ENCODE data around the gene APELA.
"Not testable (repeated sequence)": the region's sequence is repeated elsewhere in the genome, so short reads cannot be mapped to it uniquely, and the experiment has no call there.

The APELA gene

DNA sequence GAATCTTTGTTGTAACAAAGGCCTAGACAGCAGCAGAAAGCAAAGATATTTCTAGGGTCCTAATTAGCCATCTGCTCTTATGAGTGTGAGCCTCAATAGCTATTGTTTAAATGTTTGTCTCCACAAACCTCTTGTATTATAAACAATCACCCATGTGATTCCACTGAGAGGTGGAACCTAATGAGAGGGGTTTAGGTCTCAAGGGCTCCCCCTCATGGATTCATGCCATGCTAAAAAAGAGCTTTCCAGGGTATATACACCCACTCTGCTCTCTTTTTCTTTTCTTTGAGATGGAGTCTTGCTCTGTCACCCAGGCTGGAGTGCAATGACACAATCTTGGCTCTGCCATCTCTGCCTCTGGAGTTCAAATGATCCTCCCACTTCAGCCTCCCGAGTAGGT lies 58.4 kb downstream of the APELA start:
- TF ChIP-seq, protein P1, sequence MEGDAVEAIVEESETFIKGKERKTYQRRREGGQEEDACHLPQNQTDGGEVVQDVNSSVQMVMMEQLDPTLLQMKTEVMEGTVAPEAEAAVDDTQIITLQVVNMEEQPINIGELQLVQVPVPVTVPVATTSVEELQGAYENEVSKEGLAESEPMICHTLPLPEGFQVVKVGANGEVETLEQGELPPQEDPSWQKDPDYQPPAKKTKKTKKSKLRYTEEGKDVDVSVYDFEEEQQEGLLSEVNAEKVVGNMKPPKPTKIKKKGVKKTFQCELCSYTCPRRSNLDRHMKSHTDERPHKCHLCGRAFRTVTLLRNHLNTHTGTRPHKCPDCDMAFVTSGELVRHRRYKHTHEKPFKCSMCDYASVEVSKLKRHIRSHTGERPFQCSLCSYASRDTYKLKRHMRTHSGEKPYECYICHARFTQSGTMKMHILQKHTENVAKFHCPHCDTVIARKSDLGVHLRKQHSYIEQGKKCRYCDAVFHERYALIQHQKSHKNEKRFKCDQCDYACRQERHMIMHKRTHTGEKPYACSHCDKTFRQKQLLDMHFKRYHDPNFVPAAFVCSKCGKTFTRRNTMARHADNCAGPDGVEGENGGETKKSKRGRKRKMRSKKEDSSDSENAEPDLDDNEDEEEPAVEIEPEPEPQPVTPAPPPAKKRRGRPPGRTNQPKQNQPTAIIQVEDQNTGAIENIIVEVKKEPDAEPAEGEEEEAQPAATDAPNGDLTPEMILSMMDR (IDR thresholded peaks at IDR 0.05; ENCODE audit: insufficient read depth, low read length, poor library complexity, severe bottlenecking) = peak; percentile 54
- Histone ChIP-seq H3K36me3 (ENCODE audit: control insufficient read depth, insufficient read depth, low read length) (no peaks in the 10 kb centered on the region), H3K4me3 (replicated peaks; ENCODE audit: low read depth, low read length) (no peak overlapping the region), H3K27me3 (replicated peaks; ENCODE audit: control insufficient read depth, insufficient read depth, low read length) (no peaks in the 10 kb centered on the region)
- DNase-seq (ENCODE audit: extremely low read depth, insufficient read length) = peak; percentile 53

GRCh38 chr4:164935865-164936606 lies 59.1 kb downstream of the APELA start:
- H3K36me3 ChIP-seq (ENCODE audit: control insufficient read depth, insufficient read depth, low read length); H3K27me3 ChIP-seq (replicated peaks; ENCODE audit: control insufficient read depth, insufficient read depth, low read length): not testable (repeated sequence)
- peak; percentile 63 for DNase-seq (ENCODE audit: extremely low read depth, insufficient read length)
- H3K4me3 ChIP-seq (replicated peaks; ENCODE audit: low read depth, low read length) = peak overlapping the region; percentile 8

- no peak for DNase-seq (ENCODE audit: extremely low read depth, insufficient read length)
- H3K36me3 ChIP-seq (ENCODE audit: control insufficient read depth, insufficient read depth, low read length) = no peaks in the 10 kb centered on the region
- no peaks in the 10 kb centered on the region for H3K27me3 ChIP-seq (replicated peaks; ENCODE audit: control insufficient read depth, insufficient read depth, low read length)
- TF ChIP-seq, protein P1 (IDR thresholded peaks at IDR 0.05; ENCODE audit: insufficient read depth, low read length, poor library complexity, severe bottlenecking) = peak; percentile 63
- peak overlapping the region; percentile 33 for H3K4me3 ChIP-seq (replicated peaks; ENCODE audit: low read depth, low read length)
Measured at GRCh38 chr4:164937576-164938270, 60.7 kb downstream of the APELA start.

DNA sequence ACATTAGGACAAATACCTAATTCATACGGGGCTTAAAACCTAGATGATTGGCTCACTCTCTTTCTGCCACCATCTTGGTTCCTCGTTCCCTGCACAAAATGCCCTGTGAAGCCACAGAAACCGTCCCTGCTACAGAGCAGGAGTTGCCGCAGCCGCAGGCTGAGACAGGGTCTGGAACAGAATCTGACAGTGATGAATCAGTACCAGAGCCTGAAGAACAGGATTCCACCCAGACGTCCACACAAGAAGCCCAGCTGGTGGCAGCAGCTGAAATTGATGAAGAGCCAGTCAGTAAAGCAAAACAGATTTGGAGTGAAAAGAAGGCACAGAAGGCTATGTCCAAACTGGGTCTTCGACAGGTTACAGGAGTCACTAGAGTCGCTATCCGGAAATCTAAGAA lies 66.2 kb downstream of the APELA start:
- TF ChIP-seq, protein P1 (IDR thresholded peaks at IDR 0.05; ENCODE audit: insufficient read depth, low read length, poor library complexity, severe bottlenecking) = no peak
- no peaks in the 10 kb centered on the region for H3K36me3 ChIP-seq (ENCODE audit: control insufficient read depth, insufficient read depth, low read length)

GRCh38 chr4:164945146-164945545 lies 68.2 kb downstream of the APELA start:
- Histone ChIP-seq H3K4me3 (replicated peaks; ENCODE audit: low read depth, low read length) (no peak overlapping the region), H3K27me3 (replicated peaks; ENCODE audit: control insufficient read depth, insufficient read depth, low read length) (no peaks in the 10 kb centered on the region), H3K36me3 (ENCODE audit: control insufficient read depth, insufficient read depth, low read length) (no peaks in the 10 kb centered on the region)
- TF ChIP-seq, protein P1 (IDR thresholded peaks at IDR 0.05; ENCODE audit: insufficient read depth, low read length, poor library complexity, severe bottlenecking) = no peak
- no peak for DNase-seq (ENCODE audit: extremely low read depth, insufficient read length)

More for the DNA sequence above, 66.2 kb downstream of the APELA start:
- no peaks in the 10 kb centered on the region for H3K27me3 ChIP-seq (replicated peaks; ENCODE audit: control insufficient read depth, insufficient read depth, low read length)
- H3K4me3 ChIP-seq (replicated peaks; ENCODE audit: low read depth, low read length) = no peak overlapping the region
- no peak for DNase-seq (ENCODE audit: extremely low read depth, insufficient read length)

- DNase-seq (ENCODE audit: extremely low read depth, insufficient read length) = no peak
- no peaks in the 10 kb centered on the region; the same call in 1 of the 2 replicates for H3K36me3 ChIP-seq (ENCODE audit: control insufficient read depth, insufficient read depth, low read length)
- no peak overlapping the region for H3K4me3 ChIP-seq (replicated peaks; ENCODE audit: low read depth, low read length)
- TF ChIP-seq, protein P1 (IDR thresholded peaks at IDR 0.05; ENCODE audit: insufficient read depth, low read length, poor library complexity, severe bottlenecking) = no peak
- H3K27me3 ChIP-seq (replicated peaks; ENCODE audit: control insufficient read depth, insufficient read depth, low read length) = no peaks in the 10 kb centered on the region
Measured at GRCh38 chr4:164946810-164947209, 69.8 kb downstream of the APELA start.
